Pons (tissue), 1 donor: ENCODE results near the gene CFAP107.
"Not testable (repeated sequence)": the region's sequence is repeated elsewhere in the genome, so short reads cannot be mapped to it uniquely, and the experiment has no call there.

Experiments
- DNase-seq: peaks from one replicate; pipeline ENCODE4 v3.0.0-alpha.2; 2016; ENCODE audit warnings: low spot score

Gene CFAP107, protein sequence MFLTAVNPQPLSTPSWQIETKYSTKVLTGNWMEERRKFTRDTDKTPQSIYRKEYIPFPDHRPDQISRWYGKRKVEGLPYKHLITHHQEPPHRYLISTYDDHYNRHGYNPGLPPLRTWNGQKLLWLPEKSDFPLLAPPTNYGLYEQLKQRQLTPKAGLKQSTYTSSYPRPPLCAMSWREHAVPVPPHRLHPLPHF

DNA sequence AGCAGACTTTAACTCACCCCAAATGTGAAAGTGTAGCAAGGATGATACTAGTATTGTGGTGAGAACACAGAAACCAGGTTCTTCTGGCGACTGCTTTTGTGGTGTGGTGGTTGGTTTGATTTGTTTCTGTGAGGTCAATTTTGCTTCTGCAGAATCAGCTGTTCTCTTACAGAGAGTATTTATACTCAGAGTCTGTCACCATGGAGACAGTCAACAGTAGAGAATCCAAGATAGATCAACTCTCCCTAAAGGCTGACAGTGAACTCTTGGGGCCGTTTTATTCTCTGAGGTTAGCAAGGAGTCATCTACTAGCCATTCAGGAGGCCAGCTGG lies at the start of gene CFAP107:
Gene CFAP107, plus strand, starts transcription at position 209 of the 332 bp plus-strand sequence. CDS start 231 bp downstream, outside the sequence.
- DNase-seq = no peak

- no peak for DNase-seq
These were observed 49.3 kb upstream of the CFAP107 start for GRCh38 chr1:12696658-12697057.

DNA sequence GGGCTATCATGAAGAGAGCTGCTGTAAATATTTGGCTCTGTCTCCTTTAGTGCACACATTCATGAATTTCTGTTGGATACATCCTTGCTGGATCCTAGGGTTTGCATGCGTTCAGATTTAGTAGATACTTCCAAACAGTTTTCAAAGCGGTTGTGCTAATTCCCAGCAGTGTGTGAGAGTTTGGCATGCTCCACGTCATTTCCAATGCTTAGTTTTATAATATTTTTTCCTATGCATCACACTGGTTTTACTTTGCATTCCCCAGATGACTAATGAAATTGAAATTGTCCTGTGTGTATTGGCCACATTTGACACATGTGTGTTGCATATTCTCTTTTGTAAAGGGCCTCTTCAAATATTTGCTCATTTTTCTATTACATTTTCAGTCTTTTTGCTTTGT lies 48.6 kb upstream of the CFAP107 start:
- no peak for DNase-seq

- DNase-seq = no peak
These were observed 42.1 kb upstream of the CFAP107 start for GRCh38 chr1:12703821-12704451.

- DNase-seq = no peak
These were observed 39.9 kb upstream of the CFAP107 start for GRCh38 chr1:12706061-12706460.

DNA sequence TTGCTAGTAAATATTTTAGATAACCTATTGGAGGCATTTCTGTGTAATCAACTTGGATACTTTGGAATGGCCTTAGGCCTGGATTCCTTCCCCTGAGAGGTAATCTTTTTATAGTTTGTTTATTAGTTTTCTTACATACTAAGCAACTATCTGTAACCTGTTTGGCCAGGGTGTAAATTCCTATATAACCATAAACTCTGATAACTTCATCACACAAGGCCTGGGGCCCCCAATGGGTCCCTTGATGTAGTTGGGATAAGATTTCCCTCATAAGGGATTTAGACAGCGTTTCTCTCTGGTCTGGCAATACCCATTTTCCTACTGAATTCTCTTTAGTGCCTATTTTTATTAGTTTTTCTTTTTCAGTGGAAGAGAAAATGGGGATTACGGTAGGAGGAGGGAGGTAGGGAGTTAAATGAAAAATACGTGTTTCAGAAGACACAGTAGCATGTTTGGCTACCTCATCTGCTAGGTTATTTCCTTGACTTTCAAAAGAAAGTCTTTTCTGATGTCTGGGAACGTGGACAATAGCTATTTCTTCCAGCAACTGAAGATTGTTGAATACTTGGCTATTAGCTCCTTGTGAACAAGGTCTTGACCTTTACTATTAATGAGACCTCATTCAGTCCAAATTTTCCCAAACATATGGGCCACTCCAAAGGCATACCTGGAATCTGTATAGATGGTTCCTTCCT lies 37.5 kb upstream of the CFAP107 start:
- no peak for DNase-seq

DNA sequence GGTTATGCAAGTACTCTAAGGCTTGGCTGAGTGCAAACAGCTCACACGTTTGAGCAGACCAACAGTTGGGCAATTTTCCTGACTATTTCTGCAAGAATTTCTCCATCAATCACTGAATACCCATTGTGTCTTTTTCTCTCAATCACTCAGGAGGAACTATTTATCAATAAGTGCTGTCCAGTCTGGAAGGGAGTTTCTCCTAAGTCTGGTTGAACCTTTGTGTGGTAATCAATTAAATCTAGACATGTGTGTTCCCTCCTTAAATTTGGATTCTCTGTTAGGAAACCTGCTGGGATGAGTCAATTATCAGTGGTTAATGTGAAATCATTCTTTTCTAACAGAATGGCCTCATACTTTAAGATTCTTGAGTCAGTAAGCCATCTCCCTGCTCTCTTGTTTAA lies 36.9 kb upstream of the CFAP107 start:
- no peak for DNase-seq

DNA sequence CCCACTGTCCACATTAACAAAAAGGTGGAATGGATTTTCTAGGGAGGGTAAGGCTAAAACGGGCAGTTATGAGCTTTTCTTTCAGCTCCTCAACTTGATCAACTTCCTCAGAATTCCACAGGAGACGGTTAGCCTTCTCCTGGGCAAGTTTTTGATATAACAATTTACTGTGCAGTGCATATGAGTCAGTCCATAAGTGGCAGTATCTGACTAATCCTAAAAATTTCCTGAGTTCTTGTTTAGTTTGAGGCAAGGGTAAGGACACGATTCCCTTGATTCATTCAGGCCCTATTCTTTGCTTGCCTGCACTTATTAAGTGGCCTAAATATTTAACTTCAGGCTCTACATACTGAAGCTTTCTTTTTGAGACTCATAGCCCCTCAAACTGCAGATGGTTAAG lies 36.3 kb upstream of the CFAP107 start:
- no peak for DNase-seq

DNA sequence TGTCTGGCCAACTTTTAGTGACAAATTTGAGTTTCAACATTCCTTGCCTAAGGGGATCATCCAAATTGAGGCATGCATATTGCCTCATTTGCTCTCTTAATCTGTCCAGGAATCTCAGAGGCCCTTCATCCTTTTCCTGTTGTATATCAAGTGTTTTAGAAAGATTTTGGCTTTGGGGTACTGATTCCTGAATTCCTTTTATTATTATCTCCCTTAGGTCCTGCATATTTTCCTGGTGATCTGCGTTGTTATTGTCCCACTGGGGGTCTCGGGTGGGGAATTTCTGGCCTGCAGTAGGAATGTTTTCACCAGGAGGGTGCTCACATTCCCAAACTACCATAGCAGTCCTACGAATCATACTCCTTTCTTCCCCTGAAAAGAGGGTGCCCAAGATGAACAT lies 34.5 kb upstream of the CFAP107 start:
- DNase-seq = no peak

GRCh38 chr1:12712076-12712475 lies 33.9 kb upstream of the CFAP107 start:
- no peak for DNase-seq

GRCh38 chr1:12712929-12713328 lies 33.1 kb upstream of the CFAP107 start:
- no peak for DNase-seq

GRCh38 chr1:12713651-12714050 lies 32.3 kb upstream of the CFAP107 start:
- not testable (repeated sequence) for DNase-seq

- no peak for DNase-seq
These were observed 31.1 kb upstream of the CFAP107 start for GRCh38 chr1:12714710-12715475.

- no peak for DNase-seq
These were observed 30.0 kb upstream of the CFAP107 start, which contains the start of gene AADACL3 for GRCh38 chr1:12715896-12716437. TSS of gene AADACL3 (plus strand) at chr1:12716110. CDS start at chr1:12716177, 67 bp downstream.

- DNase-seq = no peak
These were observed 28.6 kb upstream of the CFAP107 start for GRCh38 chr1:12717301-12717838.

GRCh38 chr1:12722626-12723025 lies 23.4 kb upstream of the CFAP107 start:
- DNase-seq = no peak

DNA sequence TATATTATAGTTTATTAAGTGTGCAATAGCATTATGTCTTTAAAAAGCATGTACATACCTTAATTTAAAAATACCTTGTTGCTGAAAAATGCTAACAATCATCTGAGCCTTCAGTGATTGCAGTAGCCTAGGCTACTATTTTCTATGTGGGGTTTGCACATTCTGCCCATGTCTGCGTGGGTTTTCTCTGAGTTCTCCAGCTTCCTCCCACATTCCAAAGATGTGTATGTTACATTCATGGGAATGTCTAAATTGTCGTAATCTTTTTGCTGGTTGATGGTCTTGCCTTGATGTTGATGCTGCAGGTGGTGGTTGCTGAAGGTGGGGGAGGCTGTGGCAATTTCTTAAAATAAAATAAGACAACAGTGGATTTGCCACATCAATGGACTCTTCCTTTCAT lies 17.6 kb upstream of the CFAP107 start:
- no peak for DNase-seq

DNA sequence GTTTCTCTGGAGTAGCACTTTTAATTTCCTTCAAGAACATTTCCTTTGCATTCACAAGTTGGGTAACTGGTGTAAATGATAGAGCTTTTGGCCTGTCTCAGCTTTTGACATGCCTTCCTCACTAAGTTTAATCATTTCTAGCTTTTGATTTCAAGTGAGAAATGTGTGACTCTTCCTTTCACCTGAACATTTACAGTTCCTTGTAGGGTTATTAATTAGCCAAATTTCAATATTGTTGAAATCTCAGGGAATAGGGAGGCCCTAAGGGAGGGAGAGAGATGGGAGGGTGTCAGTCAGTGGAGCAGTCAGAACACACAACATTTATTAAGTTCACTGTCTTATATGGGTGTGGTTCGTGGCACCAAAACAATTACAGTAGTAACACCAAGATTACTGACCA lies 15.8 kb upstream of the CFAP107 start:
- DNase-seq = no peak

- not testable (repeated sequence) for DNase-seq
These were observed 14.9 kb upstream of the CFAP107 start for GRCh38 chr1:12731084-12731483.

GRCh38 chr1:12734651-12735050 lies 11.3 kb upstream of the CFAP107 start:
- no peak for DNase-seq

- no peak for DNase-seq
These were observed 7.1 kb upstream of the CFAP107 start for GRCh38 chr1:12738934-12739333.

DNA sequence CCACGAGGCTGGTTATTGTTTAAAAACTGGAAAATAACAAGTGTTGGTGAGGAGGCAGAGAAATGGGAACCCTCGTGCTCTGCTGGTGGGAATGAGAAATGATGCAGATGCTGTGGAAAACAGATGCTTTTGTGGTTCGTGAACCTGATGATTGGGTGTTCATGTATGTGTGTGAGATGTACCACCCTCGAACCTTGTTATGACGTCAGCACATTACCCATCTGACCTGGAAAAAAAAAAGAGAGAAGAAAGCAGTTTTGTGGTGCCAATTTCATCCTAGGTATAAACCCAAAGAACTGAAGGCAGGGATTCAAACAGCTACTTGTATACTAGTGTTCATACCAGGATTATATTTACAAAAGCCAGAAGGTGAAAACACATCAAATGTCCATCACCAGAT lies 6.4 kb upstream of the CFAP107 start:
- no peak for DNase-seq
